AG04449 (cell line): ENCODE measurements around the gene SPATA24.
A peak's percentile ranks its signal among the peaks of the same experiment; 100 is the strongest.

ENCODE experiments used
- CTCF ChIA-PET: fragments of 350-600 bp; formaldehyde crosslinking; extraction: SDS; loops from one replicate; lab custom pipeline; 2021; ENCODE audit warnings: antibody characterized with exemption; lab: Yijun Ruan, JAX
- POLR2A ChIA-PET: fragments of 400-600, 350-600 bp; formaldehyde crosslinking; extraction: SDS; loops from one replicate; lab custom pipeline; 2020; ENCODE audit warnings: antibody characterized with exemption, inconsistent platforms; lab: Yijun Ruan, JAX
- DNase-seq: peaks from one replicate; pipeline ENCODE4 v3.0.0-alpha.2; 2010; ENCODE audit warnings: low read depth, low spot score
- H3K4me3 ChIP-seq: 2 replicates; pipeline ENCODE4 v1.5.1; 2011; ENCODE audit warnings: low read depth, mild to moderate bottlenecking, control low read depth, low read length
- CTCF ChIP-seq: IDR thresholded peaks from one replicate; pipeline ENCODE4 v1.5.1; 2011; ENCODE audit warnings: mild to moderate bottlenecking, moderate library complexity, low read length, control low read depth, inconsistent platforms; ENCODE audit not compliant: insufficient read depth; ENCODE audit errors: missing control alignments

SPATA24 gene

GRCh38 chr5:139407517-139407916 lies 3.6 kb upstream of the SPATA24 start:
- DNase-seq: no peak
- no peak overlapping the region for H3K4me3 ChIP-seq
- POLR2A ChIA-PET: no interaction called here
- no peak for TF ChIP-seq CTCF
- CTCF ChIA-PET: interaction anchor here (1.2 to 9.7 kb wide), 3 partner anchors 14 to 109 kb away, joined by 4 to 103 read pairs (median 93); no protein-coding TSS in a partner anchor

GRCh38 chr5:139406963-139407362 lies 3.1 kb upstream of the SPATA24 start:
- DNase-seq: no peak
- ChIA-PET POLR2A (no interaction called here), CTCF (interaction anchor here (0.8 to 7.3 kb wide), 4 partner anchors 15 to 168 kb away, joined by 3 to 93 read pairs (median 4); no protein-coding TSS in a partner anchor)
- no peak for TF ChIP-seq CTCF
- no peak overlapping the region for H3K4me3 ChIP-seq

- TF ChIP-seq CTCF: no peak
- DNase-seq: no peak
- H3K4me3 ChIP-seq: peak overlapping the region; percentile 29; the same call in 1 of the 2 replicates
- ChIA-PET POLR2A (interaction anchor here (1.0 kb wide), 1 partner anchor 133 kb away, joined by 4 read pairs; no protein-coding TSS in a partner anchor), CTCF (interaction anchor here (2.8 kb wide), 1 partner anchor 18 kb away, joined by 12 read pairs; no protein-coding TSS in a partner anchor)
Observed at GRCh38 chr5:139404484-139404840, 573 bp upstream of the SPATA24 start.

GRCh38 chr5:139403418-139403786 lies 487 bp downstream of the SPATA24 start:
- POLR2A ChIA-PET: interaction anchor here (1.0 kb wide), 2 partner anchors 15 to 132 kb away, joined by 3 to 4 read pairs; no protein-coding TSS in a partner anchor
- CTCF ChIA-PET: interaction anchor here (0.9 to 2.8 kb wide), 5 partner anchors 9 to 231 kb away, joined by 3 to 12 read pairs (median 3); no protein-coding TSS in a partner anchor
- H3K4me3 ChIP-seq: peak overlapping the region; percentile 69
- no peak for DNase-seq
- TF ChIP-seq CTCF: no peak

- H3K4me3 ChIP-seq: no peak overlapping the region
- ChIA-PET CTCF (interaction anchor here (0.8 to 2.8 kb wide), 10 partner anchors 8 to 232 kb away, joined by 3 to 12 read pairs (median 3); no protein-coding TSS in a partner anchor), POLR2A (no interaction called here)
- peak; percentile 19 for TF ChIP-seq CTCF
- DNase-seq: no peak
Observed at GRCh38 chr5:139402561-139403158, 1.2 kb downstream of the SPATA24 start.

GRCh38 chr5:139401546-139401945 lies 2.3 kb downstream of the SPATA24 start:
- no peak for TF ChIP-seq CTCF
- no peak for DNase-seq
- POLR2A ChIA-PET: no interaction called here
- CTCF ChIA-PET: interaction anchor here (0.8 to 2.3 kb wide), 4 partner anchors 10 to 116 kb away, joined by 3 to 7 read pairs (median 3); no protein-coding TSS in a partner anchor
- no peak overlapping the region for H3K4me3 ChIP-seq
